HG02852 (cell line): Measurements from ENCODE around the gene DCDC2.
"Not testable (repeated sequence)": the region's sequence is repeated elsewhere in the genome, so short reads cannot be mapped to it uniquely, and the experiment has no call there.

Experiments used
- ATAC-seq: cut with Tn5 transposase; IDR thresholded peaks from one replicate; pipeline ENCODE4 v1.9.1; 2021; ENCODE audit warnings: mild to moderate bottlenecking, moderate library complexity; ENCODE audit not compliant: unreplicated experiment

The DCDC2 gene

DNA sequence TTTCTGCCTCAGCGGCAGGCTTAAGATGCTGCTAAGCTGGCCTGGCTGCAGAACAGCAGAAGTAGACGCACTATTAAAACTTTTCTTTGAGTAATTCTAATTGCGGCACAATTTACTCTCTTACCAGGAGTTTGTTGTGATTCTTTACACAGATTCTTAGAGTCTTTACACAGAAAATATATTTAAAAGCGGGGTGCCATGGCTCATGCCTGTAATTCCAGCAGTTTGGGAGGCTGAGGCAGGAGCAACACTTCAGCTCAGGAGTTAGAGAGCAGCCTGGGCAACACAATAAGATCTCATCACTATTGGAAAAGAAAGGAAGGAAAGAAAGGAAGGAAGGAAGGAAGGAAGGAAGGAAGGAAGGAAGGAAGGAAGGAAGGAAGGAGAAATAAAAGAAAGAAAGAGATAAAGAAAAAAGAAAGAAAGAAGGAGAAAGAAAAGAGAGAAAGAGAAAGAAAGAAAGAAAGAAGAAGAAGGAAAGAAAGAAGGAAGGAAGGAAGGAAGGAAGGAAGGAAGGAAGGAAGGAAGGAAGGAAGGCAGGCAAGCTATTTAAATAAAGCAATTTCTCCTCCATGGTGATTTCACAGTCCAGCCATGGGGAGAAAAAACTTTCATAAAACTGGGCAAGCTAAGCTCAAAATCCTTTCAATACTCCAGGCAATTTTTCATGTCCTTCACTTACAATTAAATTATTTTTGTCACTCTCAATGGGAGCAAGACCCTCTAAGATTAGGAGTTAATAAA is 23.8 kb upstream of the DCDC2 start:
- ATAC-seq = no peak

DNA sequence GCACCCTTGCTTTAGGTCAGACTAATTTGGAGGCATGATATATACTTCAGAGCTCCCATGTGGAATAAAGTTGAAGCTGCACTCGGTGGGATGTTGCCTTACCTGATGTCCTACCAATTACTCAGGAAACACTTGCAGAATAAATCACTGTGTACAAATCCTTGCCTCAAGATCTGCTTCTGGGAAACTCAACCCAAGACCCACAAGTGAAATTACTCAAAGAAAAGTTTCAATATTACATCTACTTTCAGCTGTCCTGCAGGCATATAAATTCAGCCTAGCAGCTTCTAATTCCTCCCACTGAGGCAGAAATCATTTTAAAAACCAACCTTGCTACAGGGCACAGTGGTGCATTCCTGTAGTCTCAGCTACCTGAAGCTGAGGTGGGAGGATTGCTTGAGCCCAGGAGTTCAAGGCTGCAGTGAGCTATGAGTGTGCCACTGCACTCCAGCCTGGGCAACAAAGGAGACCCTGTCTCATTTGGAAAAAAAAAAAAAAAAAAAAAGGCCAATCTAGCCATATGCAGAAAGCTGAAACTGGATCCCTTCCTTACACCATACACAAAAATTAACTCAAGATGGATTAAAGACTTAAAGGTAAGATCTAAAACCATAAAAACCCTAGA is 20.7 kb upstream of the DCDC2 start:
- peak; percentile 69 for ATAC-seq

DNA sequence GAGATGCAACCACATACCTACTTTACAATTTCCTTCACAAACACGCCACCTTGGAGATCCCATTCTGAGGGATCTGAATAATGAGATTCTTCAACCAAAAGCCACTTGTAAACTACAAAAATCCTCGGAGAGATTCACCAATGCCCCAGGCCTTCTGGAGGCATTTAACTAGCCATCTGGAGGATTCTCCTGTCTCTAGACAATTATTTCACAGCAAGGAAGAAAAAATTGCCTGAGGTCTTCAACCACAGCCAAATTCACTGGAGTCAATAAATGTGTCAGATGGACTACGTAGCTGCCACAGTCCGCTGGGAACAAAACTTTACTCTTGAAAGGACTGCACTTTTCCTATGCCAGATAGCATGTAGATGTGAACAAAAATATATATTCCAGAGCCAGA is 19.0 kb upstream of the DCDC2 start:
- ATAC-seq = no peak

- ATAC-seq = no peak
Measured at GRCh38 chr6:24374612-24375011, 16.8 kb upstream of the DCDC2 start.

DNA sequence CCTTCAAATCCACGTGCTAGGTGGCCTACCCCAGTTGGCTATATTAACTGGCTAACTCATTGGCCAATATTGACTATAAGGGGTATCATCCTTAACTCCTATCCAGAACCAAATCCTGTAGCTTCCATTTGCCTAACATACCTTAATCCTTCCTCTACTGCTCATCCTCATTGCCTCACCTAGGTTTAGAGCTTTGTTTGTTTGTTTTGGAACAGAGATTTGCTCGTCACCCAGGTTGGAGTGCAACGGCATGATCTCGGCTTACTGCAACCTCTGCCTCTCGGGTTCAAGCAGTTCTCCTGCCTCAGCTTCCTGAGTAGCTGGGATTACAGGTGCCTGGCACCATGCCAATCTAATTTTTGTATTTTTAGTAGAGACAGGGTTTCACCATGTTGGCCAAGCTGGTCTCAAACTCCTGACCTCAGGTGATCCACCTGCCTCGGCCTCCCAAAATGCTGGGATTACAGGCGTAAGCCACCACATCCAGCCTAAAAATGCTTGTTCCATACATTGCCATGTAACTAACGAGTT is 7.3 kb upstream of the DCDC2 start:
- ATAC-seq = not testable (repeated sequence)

GRCh38 chr6:24362363-24362762 is 4.5 kb upstream of the DCDC2 start:
- ATAC-seq = not testable (repeated sequence)

- ATAC-seq = peak; percentile 81
Measured at GRCh38 chr6:24359640-24360454, 2.0 kb upstream of the DCDC2 start.

GRCh38 chr6:24358219-24358821 is 461 bp upstream of the DCDC2 start:
- no peak for ATAC-seq

- ATAC-seq = no peak
Measured at GRCh38 chr6:24356310-24356973, 1.4 kb downstream of the DCDC2 start.

GRCh38 chr6:24355393-24355792 is 2.5 kb downstream of the DCDC2 start:
- ATAC-seq = no peak

DNA sequence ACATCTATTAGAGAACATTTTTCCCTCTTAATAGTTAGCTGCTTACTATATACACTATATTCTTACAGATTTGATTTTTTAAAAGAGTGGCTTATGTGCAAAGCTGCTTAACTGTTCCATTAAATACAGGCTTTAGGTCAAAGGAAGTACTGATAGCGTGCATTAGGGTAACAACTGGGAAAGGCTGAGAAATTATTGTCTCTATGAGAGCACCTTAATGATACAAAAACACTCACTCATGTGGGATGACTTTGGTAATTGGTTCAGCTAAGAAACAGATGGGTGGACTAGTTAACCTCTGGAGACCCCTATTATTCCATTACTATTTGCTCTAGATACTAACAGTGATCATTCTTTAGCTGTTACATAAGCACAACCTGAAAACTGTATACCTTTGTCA is 4.0 kb downstream of the DCDC2 start:
- ATAC-seq = no peak

DNA sequence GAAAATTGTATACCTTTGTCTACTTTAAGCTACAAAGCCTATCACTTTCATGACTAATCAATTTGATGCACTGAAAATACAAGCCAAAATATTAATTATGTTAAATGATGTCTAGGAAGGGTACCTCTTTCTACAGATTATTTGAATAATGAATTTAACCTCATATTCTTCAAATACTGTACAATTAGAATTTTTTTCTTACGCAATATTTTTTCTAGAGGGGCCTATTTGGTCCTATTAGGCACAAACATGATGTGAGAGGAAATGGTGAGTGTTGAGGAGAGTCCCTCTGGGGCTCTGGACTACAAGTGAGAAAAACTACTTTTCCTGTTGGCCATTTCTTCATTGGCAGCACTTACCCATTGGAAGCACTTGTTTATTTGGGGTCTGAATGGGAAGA is 5.4 kb downstream of the DCDC2 start:
- no peak for ATAC-seq

- ATAC-seq = no peak
Measured at GRCh38 chr6:24344976-24345375, 12.9 kb downstream of the DCDC2 start.

- no peak for ATAC-seq
Measured at GRCh38 chr6:24340998-24341938, 16.6 kb downstream of the DCDC2 start.

- ATAC-seq = no peak
Measured at GRCh38 chr6:24339932-24340331, 17.9 kb downstream of the DCDC2 start.

DNA sequence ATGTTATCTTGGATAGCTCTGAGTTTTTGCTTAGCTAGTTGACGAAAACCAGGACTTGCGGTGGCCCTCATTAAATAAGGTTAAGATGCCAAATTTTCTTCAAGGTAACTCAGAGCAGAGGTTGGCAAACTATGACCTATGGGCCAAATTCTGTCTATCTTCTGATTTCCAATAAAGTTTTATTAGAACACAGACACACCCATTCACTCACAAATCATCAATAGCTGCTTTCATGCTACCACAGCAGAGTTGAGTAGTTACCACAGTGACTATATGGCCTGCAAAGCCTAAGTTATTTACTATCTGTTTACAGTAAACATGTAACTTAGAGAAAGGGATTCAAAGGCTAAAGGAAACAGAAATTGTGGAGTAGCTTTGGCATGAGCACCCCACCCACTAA is 23.6 kb downstream of the DCDC2 start:
- no peak for ATAC-seq

GRCh38 chr6:24332317-24332716 is 25.5 kb downstream of the DCDC2 start:
- no peak for ATAC-seq

DNA sequence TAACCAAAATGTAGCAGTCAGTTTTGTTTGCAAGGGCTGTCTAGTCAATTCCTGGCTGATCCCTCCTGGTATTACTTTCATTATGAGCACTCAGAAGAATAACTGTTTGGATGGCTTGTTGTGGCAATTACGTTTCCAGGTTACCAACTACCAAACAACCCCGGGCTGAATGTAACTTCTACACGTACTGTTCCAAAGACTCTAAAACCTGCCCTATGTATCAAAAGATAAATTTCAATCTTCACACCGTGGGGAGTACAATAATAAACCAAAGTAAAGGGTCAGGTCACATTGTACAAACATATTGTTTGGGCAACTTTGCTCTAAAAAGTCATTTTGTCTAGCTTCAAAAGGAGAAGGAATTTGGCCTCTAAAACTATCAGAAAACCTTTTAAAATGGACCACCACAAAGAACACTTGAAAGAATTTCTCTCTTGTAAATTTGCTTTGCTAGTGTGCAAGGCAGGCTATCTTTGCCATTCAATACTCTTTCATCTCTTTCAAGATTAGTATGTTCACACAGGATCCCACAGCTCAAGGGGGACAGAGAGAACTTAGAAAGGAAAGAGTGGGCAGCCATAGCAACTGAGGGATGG is 27.6 kb downstream of the DCDC2 start:
- ATAC-seq = no peak

- no peak for ATAC-seq
Measured at GRCh38 chr6:24329451-24329850, 28.4 kb downstream of the DCDC2 start.
